Gastroesophageal sphincter (tissue), 3 donors: ENCODE results near the gene INAFM2.

Experiments
- CTCF ChIP-seq, 4 experiments: fragments of 200-600 bp in 2 of 4; fragments of 450-650 bp in 2 of 4; sonication (generic) in 1 of 4; IDR thresholded peaks; one replicate each; pipeline ENCODE4 v1.5.1; 2017 to 2019; ENCODE audit warnings: antibody characterized with exemption in 4 of 4, mild to moderate bottlenecking in 2 of 4, moderate library complexity in 2 of 4
- EP300 ChIP-seq: sonication (generic); formaldehyde crosslinking; IDR thresholded peaks from one replicate; pipeline ENCODE4 v1.6.1; 2017; ENCODE audit warnings: antibody characterized with exemption, mild to moderate bottlenecking
- POLR2A ChIP-seq, 2 donors: fragments of 450-650 bp; IDR thresholded peaks; one replicate each; pipeline ENCODE4 v1.6.1; 2017; ENCODE audit warnings: antibody characterized with exemption in 2 of 2, mild to moderate bottlenecking in 2 of 2, moderate library complexity in 1 of 2
- POLR2AphosphoS5 ChIP-seq: sonication (generic); formaldehyde crosslinking; IDR thresholded peaks from one replicate; pipeline ENCODE4 v1.6.1; 2017; ENCODE audit warnings: antibody characterized with exemption

DNA sequence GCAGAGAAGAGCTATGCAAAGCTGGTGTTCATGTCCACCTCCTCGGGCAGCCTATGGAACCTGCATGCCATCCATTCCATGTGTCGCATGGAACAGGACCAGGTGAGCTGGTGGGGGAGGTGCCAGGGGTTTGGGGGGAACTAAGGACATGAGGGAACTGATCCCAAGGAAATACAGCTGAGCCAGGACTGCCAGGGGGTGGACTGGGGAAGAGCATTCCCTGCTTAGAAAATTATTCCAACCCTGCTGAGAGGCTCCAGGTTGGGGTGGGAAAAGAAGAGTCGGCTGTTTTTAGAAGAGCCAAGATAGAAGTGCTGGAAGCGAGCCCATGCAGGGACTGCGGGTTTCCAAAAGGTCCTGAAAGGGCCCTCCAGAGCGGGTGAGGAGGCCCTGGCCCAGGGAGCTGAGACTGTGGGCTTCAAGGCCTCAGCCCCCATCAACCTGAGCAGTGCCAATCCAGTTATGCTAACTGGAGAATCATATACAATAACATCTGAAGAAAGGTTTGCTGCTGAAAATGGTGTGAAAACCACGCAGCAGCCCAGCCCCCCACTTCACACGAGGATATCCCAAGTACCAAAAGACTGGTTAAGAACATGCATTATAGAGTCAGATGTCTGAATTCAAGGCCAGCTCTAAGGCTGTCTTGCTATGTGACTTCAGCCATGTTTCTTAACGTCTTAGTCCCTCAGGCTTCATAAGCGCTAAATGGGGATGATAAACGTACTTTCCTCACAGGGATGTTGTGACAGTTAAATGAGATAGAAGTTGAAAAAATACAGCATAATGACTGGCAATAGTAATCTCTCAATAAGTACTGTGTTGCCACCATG is 42.3 kb downstream of the INAFM2 start:
- TF ChIP-seq POLR2AphosphoS5 (no peak), CTCF (IDR thresholded peaks at IDR 0.05) (no peak), POLR2A (IDR thresholded peaks at IDR 0.05) (no peak), EP300 (no peak)
